GM23338 (cell line): ENCODE measurements around the gene TXNL4B. TPM values are rescaled to one million over a fixed set of nuclear protein-coding genes. Genes with fewer than 3 reads are reported as not detected.

ENCODE experiments used
- ATAC-seq: fragments of 200-7000 bp; cut with Tn5 transposase; 3 replicates; pipeline ENCODE4 v1.9.1; 2020
- DNase-seq: peaks from one replicate; pipeline ENCODE4 v3.0.0-alpha.2; 2015; ENCODE audit warnings: low spot score
- H2AFZ ChIP-seq: fragments of 200-600 bp; sonication (generic); 2 replicates; pipeline ENCODE4 v1.8.0; 2016; ENCODE audit warnings: antibody characterized with exemption, mild to moderate bottlenecking, moderate library complexity
- H3F3A ChIP-seq: fragments of 200-600 bp; sonication (generic); replicated peaks from 2 replicates; pipeline ENCODE4 v1.8.0; 2017; ENCODE audit warnings: antibody characterized with exemption, mixed run types, low read depth
- H3K27ac ChIP-seq: fragments of 200-600 bp; sonication (generic); 2 replicates; pipeline ENCODE4 v1.6.1; 2016; ENCODE audit warnings: low read depth
- H3K27me3 ChIP-seq: fragments of 200-600 bp; sonication (generic); 2 replicates; pipeline ENCODE4 v1.8.0; 2016; ENCODE audit warnings: mild to moderate bottlenecking, mixed run types, moderate library complexity; ENCODE audit not compliant: insufficient read depth
- H3K36me3 ChIP-seq: fragments of 200-600 bp; sonication (generic); 2 replicates; pipeline ENCODE4 v1.8.0; 2016; ENCODE audit warnings: mild to moderate bottlenecking; ENCODE audit not compliant: insufficient read depth
- H3K4me1 ChIP-seq: fragments of 200-600 bp; sonication (generic); 2 replicates; pipeline ENCODE4 v1.8.0; 2016; ENCODE audit warnings: mild to moderate bottlenecking, moderate library complexity; ENCODE audit not compliant: insufficient read depth
- H3K4me2 ChIP-seq: fragments of 200-600 bp; sonication (generic); 2 replicates; pipeline ENCODE4 v1.7.1; 2017; ENCODE audit warnings: mixed run types
- H3K4me3 ChIP-seq: fragments of 200-600 bp; sonication (generic); 2 replicates; pipeline ENCODE4 v1.6.1; 2016; ENCODE audit warnings: mixed run types
- H3K79me2 ChIP-seq: fragments of 200-600 bp; sonication (generic); replicated peaks from 2 replicates; pipeline ENCODE4 v1.8.0; 2017; ENCODE audit warnings: mild to moderate bottlenecking; ENCODE audit not compliant: insufficient read depth
- H3K9me2 ChIP-seq: fragments of 200-600 bp; sonication (generic); 2 replicates; pipeline ENCODE4 v1.8.0; 2017; ENCODE audit not compliant: insufficient read depth
- H4K20me1 ChIP-seq: fragments of 200-600 bp; sonication (generic); replicated peaks from 2 replicates; pipeline ENCODE4 v1.8.0; 2017; ENCODE audit warnings: mild to moderate bottlenecking; ENCODE audit not compliant: insufficient read depth
- H3K27ac Mint-ChIP-seq: 2 replicates; pipeline ENCODE4 v1.8.0; 2020; ENCODE audit warnings: inconsistent platforms, mild to moderate bottlenecking, moderate library complexity, mixed read lengths
- H3K27me3 Mint-ChIP-seq: 3 replicates; pipeline ENCODE4 v1.8.0; 2022; ENCODE audit warnings: low read depth, mild to moderate bottlenecking, moderate library complexity, mixed read lengths, inconsistent platforms; ENCODE audit not compliant: insufficient read depth, poor library complexity
- H3K36me3 Mint-ChIP-seq: 3 replicates; pipeline ENCODE4 v1.8.0; 2021; ENCODE audit warnings: low read depth, mild to moderate bottlenecking, inconsistent platforms, moderate library complexity, mixed read lengths
- H3K4me1 Mint-ChIP-seq: 3 replicates; pipeline ENCODE4 v1.8.0; 2020; ENCODE audit warnings: mild to moderate bottlenecking, inconsistent platforms, mixed read lengths
- H3K4me3 Mint-ChIP-seq: 3 replicates; pipeline ENCODE4 v1.8.0; 2021; ENCODE audit warnings: moderate library complexity, mild to moderate bottlenecking, inconsistent platforms, mixed read lengths
- H3K9me3 Mint-ChIP-seq: 3 replicates; pipeline ENCODE4 v1.8.0; 2020; ENCODE audit warnings: moderate library complexity, mild to moderate bottlenecking, inconsistent platforms, mixed read lengths
- CREB1 ChIP-seq: fragments of 250-450 bp; sonication (Bioruptor Pico); IDR thresholded peaks from 2 replicates; pipeline ENCODE4 v1.5.0; 2020; ENCODE audit warnings: low read depth, mild to moderate bottlenecking, moderate library complexity
- CTCF ChIP-seq, 2 experiments: fragments of 200-600 bp in 1 of 2; sonication (generic) in 1 of 2; conservative IDR thresholded peaks; 2 replicates each; pipeline versions ENCODE4 v1.5.1 to v1.6.1; 2016 to 2017; ENCODE audit warnings: antibody characterized with exemption in 2 of 2, low read depth in 2 of 2, mild to moderate bottlenecking in 2 of 2, moderate library complexity in 1 of 2
- ETS1 ChIP-seq: IDR thresholded peaks from 2 replicates; pipeline ENCODE4 v1.6.1; 2016; ENCODE audit warnings: antibody characterized with exemption
- EZH2 ChIP-seq: fragments of 200-600 bp; sonication (generic); IDR thresholded peaks from one replicate; pipeline ENCODE4 v1.8.0; 2017; ENCODE audit warnings: antibody characterized with exemption, mild to moderate bottlenecking, low read depth; ENCODE audit not compliant: unreplicated experiment
- EZH2phosphoT487 ChIP-seq: fragments of 200-600 bp; sonication (generic); IDR thresholded peaks from one replicate; pipeline ENCODE4 v1.8.1; 2018; ENCODE audit warnings: antibody characterized with exemption; ENCODE audit not compliant: unreplicated experiment
- NANOG ChIP-seq: IDR thresholded peaks from 2 replicates; pipeline ENCODE4 v1.6.1; 2016; ENCODE audit warnings: antibody characterized with exemption, borderline replicate concordance
- POLR2AphosphoS5 ChIP-seq: IDR thresholded peaks from 2 replicates; pipeline ENCODE4 v1.6.1; 2016; ENCODE audit warnings: antibody characterized with exemption, low read depth
- STAT1 ChIP-seq: IDR thresholded peaks from one replicate; pipeline ENCODE4 v1.6.1; 2016; ENCODE audit warnings: antibody characterized with exemption; ENCODE audit not compliant: unreplicated experiment
- ZNF114 ChIP-seq: fragments of 250-450 bp; sonication (Bioruptor Pico); IDR thresholded peaks from 2 replicates; pipeline ENCODE4 v1.5.0; 2020; ENCODE audit warnings: mild to moderate bottlenecking, moderate library complexity
- ZNF331 ChIP-seq: fragments of 250-450 bp; sonication (Bioruptor Pico); IDR thresholded peaks from 2 replicates; pipeline ENCODE4 v1.5.0; 2020; ENCODE audit warnings: low read depth, mild to moderate bottlenecking, moderate library complexity
- ZNF462 ChIP-seq: fragments of 250-450 bp; sonication (Bioruptor Pico); IDR thresholded peaks from 2 replicates; pipeline ENCODE4 v1.5.0; 2020; ENCODE audit warnings: mild to moderate bottlenecking, moderate library complexity
- polyA plus RNA-seq: library from polyadenylated mRNA; unstranded; fragments of >200 nt; fragmentation: Nextera tagmentation; extraction: Ambion mirVana; gene quantifications from 2 replicates; pipeline ENCODE4 v1.2.1, GENCODE V29; 2016
- total RNA-seq: library from RNA; depleted of rRNA; stranded (reverse); fragments of >200 nt; shearing (Covaris generic); gene quantifications from 2 replicates; pipeline ENCODE4 v1.2.3, GENCODE V29; 2014

The TXNL4B gene
- total and polyA plus RNA-seq, 2 experiments from 2014 or later: 3.7 to 8.9 TPM

DNA sequence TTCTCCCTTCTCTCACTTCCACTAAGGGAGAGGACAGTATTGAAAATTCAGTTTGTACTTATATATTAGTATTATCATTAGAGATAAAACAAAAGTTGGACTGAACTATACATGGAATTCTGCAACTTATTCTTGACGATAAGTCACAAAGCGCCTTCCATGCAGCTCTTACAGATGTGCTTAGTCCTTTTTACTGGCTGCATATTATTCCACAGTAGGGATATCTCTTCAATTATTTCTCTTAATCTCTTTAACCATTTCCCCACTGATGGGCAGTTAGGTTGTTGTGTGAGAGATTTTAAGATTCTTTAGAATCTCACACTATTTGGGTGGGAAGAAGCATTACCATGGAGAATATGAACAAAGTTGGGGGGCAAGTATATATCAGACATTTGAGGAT lies 46.5 kb upstream of the TXNL4B start (continued):
- TF ChIP-seq ZNF114 (CRISPR knock-in tag) (no peak), ZNF331 (CRISPR knock-in tag) (no peak), STAT1 (no peak), CTCF (conservative IDR thresholded peaks at IDR 0.05; ENCODE audit: low read depth in 2 of 2) (no peak), NANOG (no peak), CREB1 (CRISPR knock-in tag) (no peak), POLR2AphosphoS5 (no peak)

GRCh38 chr16:72138064-72138572 lies 44.7 kb upstream of the TXNL4B start:
- no peaks in the 10 kb centered on the region for H3F3A ChIP-seq
- no peaks in the 10 kb centered on the region for H4K20me1 ChIP-seq
- no peaks in the 10 kb centered on the region for H3K79me2 ChIP-seq
- H3K4me2 ChIP-seq: no peak overlapping the region
- no peaks in the 10 kb centered on the region for H3K9me3 Mint-ChIP-seq
- no peak overlapping the region for H3K4me3 ChIP-seq
- no peaks in the 10 kb centered on the region for H3K4me1 ChIP-seq
- ATAC-seq (no peak), DNase-seq (no peak)
- H3K27me3 Mint-ChIP-seq: peaks cover 4% of the 10 kb centered on the region
- H3K36me3 Mint-ChIP-seq: no peaks in the 10 kb centered on the region
- no peaks in the 10 kb centered on the region for H3K27me3 ChIP-seq
- H3K4me3 Mint-ChIP-seq: no peak overlapping the region
- H2AFZ ChIP-seq: no peak overlapping the region
- no peaks in the 10 kb centered on the region for H3K9me2 ChIP-seq
- no peak overlapping the region for H3K27ac Mint-ChIP-seq
- H3K4me1 Mint-ChIP-seq: peaks cover 5% of the 10 kb centered on the region; the same call in 2 of the 3 replicates
- no peak overlapping the region for H3K27ac ChIP-seq
- H3K36me3 ChIP-seq: no peaks in the 10 kb centered on the region
- TF ChIP-seq CREB1 (CRISPR knock-in tag) (no peak), ETS1 (no peak), EZH2phosphoT487 (no peak), EZH2 (no peak), STAT1 (no peak), NANOG (no peak), ZNF114 (CRISPR knock-in tag) (no peak), POLR2AphosphoS5 (no peak), ZNF462 (CRISPR knock-in tag) (no peak), CTCF (conservative IDR thresholded peaks at IDR 0.05; ENCODE audit: low read depth in 2 of 2) (no peak), ZNF331 (CRISPR knock-in tag) (no peak)
